Measurements from ENCODE around the gene SDF4.
"Not testable (repeated sequence)": the region's sequence is repeated elsewhere in the genome, so short reads cannot be mapped to it uniquely, and the experiment has no call there.

SDF4 gene

GRCh38 chr1:1259540-1259939 is 27.7 kb upstream of the SDF4 start:
- no peak for DNase-seq

- DNase-seq, result no peak
These were observed 27.3 kb upstream of the SDF4 start for GRCh38 chr1:1259119-1259488.

- DNase-seq, result no peak
These were observed 25.4 kb upstream of the SDF4 start for GRCh38 chr1:1256956-1257871.

- no peak for DNase-seq
These were observed 23.8 kb upstream of the SDF4 start for GRCh38 chr1:1255611-1256010.

DNA sequence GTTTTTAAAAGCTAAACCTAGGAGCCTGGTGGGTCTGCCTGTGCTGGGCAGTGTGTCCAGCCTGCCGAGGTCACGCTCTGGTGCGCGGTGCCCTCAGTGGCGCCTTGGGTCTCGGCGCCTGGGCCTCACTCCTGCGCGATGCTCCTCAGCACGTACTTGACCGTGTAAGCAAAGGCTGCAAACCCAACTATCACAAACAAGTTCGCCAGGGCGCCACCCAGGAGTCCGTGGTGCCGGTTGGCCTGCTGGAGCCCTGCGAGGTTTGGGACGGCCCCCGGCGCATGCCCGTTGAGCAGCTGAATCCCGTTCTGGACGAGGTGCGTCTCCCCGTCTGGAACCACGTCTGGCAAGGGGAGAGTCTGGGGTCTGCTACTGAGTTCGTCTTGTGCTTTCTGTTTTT is 23.3 kb upstream of the SDF4 start:
- no peak for DNase-seq

GRCh38 chr1:1254667-1254998 is 22.8 kb upstream of the SDF4 start:
- DNase-seq, result no peak

DNA sequence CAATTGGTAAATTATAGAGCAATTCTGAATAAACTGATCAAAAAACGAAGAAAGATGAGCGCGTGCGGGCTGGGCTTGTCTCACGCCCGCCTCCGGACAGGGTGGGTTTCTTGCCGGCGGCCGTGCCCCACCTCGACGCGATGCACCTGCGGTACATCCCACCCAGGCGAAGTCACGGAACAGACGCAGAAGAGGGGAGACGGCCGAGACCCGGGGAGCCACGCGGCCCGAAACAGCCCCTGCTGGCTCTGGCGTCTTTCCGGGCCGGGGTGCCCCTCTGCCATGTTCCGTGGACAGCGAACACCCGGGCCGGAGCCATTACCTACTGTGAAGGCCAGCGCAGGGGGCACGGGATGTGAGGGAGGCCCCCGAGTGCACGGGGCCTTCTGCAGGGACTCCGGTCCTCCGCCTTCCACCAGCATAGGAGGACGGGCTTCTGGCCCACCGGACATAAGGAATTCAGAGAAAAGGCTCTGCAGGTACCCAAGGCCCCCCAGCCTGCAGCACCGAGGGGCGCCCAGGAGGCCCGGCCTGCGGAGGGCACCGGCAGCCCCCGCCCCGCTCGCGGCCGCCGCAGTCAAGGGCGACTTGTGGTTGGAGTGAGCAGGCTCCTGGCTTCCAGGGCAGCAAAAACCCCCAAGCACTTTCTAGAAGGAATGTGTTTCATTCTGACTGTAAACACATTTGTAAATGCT is 22.3 kb upstream of the SDF4 start:
- no peak for DNase-seq

DNA sequence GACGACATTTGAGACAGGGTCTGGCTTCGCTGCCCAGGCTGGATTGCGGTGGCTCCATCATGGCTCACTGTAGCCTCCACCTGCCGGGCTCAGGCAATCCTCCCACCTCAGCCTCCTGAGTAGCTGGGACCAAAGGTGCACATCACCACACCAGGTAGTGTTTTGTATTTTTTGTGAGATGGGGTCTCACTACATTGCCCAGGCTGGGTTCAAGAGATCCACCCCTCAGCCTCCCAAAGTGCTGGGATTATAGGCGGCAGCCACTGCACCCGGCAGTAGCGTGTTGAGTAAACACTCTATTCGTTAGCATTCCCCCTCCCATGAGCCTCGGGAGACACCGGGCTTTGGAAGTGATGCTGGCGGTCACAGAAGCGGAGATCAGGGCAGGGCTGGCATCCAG is 21.5 kb upstream of the SDF4 start:
- no peak for DNase-seq

DNA sequence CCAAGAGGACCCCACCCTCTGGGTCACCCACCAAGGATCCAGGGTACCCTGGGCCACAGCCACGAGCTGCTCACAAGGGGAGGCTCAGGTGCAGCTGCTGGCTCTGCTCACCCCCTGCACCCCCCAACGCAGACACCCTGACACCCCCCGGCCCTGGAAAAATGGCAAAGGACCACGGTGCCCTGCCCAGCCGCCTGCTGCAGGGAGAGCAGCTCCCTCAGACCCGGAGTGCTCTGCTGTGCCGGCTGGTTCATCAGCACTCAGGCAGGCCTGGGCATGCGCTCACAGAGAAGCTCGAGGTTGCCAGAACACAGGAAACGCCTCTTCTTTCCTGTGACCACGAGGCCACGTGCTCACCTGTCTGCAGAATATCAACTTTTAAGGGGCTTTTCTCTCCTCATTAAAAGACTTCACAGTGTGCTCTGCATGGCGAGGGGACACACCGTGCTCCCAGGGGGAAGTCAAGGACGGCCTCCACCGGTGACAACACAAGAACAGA is 19.0 kb upstream of the SDF4 start:
- no peak for DNase-seq

DNA sequence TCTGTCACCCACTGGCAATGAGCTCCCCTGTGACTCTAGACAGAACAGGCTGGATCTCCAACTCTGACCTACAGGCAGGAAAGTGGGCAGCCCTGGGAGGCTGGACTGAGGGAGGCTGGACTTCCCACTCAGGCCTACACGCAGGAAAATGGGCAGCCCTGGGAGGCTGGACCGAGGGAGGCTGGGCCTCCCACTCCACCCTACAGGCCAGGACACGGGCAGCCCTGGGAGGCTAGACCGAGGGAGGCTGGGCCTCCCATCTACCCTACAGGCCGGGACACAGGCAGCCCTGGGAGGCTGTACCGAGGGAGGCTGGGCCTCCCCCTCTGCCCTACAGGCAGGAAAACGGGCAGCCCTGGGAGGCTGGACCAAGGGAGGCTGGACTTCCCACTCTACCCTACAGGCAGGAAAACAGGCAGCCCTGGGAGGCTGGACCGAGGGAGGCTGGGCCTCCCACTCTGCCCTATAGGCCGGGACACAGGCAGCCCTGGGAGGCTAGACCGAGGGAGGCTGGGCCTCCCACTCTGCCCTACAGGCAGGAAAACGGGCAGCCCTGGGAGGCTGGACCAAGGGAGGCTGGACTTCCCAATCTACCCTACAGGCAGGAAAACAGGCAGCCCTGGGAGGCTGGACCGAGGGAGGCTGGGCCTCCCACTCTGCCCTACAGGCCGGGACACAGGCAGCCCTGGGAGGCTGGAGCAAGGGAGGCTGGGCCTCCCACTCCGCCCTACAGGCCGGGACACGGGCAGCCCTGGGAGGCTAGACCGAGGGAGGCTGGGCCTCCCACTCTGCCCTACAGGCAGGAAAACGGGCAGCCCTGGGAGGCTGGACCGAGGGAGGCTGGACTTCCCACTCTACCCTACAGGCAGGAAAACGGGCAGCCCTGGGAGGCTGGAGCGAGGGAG is 16.5 kb upstream of the SDF4 start:
- not testable (repeated sequence) for DNase-seq

DNA sequence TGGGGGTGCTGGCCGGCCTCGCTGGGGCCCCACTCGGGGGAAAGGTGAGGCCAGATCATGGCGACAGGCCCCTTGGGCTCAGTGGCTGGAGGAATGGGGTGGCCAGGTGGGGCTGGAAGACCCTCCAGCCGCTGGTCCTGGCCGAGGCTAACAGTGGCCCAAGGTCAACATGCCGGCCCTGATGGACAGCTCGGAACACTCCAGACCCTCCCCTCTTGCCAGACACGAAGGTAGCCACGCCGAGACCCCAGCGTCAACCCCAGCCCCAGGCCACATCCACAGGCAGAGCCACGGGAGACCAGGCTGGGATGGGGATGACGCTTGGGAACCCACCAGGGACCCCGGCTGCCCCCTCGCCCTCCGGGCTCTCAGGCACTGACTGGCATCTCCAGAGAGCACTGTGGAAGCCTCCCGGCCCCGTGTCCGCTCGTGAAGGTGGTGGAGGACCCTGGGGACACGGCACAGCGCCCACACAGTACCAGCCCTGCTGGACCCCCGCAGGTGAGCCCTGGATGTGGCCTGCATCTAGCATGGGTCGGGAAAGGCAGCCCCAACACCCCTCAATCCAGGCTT is 15.6 kb upstream of the SDF4 start:
- no peak for DNase-seq

- no peak for DNase-seq
These were observed 15.0 kb upstream of the SDF4 start, which contains the start of gene C1QTNF12 for GRCh38 chr1:1246577-1247340. C1QTNF12 (minus strand) TSS chr1:1246722; CDS start chr1:1246690, 32 bp downstream.

DNA sequence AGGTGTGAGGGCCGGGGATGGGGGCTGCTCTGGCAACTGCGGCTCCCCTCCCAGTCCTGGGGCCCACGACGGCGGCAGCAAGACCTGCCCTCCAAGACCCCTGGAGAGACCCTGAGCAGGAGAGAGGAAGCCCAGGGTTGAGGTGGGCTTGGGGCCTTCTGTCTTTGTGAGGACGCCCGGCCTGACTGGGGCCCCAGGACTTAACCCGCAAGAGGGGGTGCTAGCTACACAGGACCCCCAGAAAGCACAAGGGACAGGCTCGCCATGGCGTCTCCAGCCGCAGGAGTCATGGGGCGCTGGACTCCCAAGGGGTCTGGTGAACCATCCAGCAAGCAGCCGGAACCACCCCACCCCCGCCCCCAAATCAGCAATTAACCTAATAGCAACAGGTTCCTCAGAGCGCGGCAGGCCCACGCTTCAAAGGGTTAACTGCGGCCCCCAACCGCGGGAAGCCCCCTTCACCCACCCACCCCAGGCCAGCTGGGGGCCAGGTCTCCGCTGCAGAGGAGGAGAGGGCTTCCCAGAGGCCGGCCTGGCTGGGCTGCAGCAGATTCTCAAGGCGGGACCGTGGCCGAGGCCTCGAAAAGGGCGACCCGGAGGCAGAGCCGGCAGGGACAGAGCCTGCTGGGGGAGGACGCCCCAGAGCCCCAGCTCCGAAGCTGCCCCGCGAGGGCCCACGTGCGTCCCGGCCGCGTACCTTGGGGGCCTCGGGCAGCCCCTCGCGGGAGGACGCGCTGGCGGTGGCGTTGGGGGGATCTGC is 14.2 kb upstream of the SDF4 start:
- no peak for DNase-seq

GRCh38 chr1:1245178-1245816 is 13.5 kb upstream of the SDF4 start:
- DNase-seq, result no peak

DNA sequence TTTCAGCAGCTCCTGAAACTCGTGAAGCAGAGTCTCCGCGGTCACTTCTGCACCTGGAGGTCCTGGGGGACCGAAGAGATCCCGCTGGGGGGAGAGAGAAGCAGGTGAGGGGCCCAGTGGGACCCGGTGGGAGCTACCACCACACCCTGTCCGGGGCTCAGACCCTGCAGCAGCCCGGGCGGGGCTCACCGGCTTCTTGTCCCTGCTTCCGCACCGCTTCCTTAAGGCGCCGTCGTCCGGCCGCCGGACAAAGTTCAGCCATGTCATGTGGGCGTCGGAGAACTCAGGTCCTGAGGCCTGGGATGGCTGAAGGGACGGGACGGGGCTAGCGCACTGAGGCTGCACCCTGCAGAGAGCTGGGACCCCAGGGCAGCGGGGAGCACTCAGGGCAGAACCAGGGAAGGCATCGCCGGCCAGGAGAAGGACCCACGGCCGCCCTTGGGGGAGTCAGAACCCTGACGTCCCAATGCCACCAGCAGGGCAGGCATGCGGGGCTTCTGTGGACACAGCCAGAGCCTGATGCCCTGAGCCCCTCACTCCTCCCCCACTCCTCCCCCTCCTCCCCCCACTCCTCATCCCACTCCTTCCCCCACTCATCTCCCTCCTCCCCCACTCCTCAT is 12.5 kb upstream of the SDF4 start:
- DNase-seq, result no peak

- no peak for DNase-seq
These were observed 12.0 kb upstream of the SDF4 start for GRCh38 chr1:1243807-1244191.

- no peak for DNase-seq
These were observed 11.5 kb upstream of the SDF4 start for GRCh38 chr1:1243266-1243660.

GRCh38 chr1:1242461-1243265 is 10.9 kb upstream of the SDF4 start:
- DNase-seq, result no peak

DNA sequence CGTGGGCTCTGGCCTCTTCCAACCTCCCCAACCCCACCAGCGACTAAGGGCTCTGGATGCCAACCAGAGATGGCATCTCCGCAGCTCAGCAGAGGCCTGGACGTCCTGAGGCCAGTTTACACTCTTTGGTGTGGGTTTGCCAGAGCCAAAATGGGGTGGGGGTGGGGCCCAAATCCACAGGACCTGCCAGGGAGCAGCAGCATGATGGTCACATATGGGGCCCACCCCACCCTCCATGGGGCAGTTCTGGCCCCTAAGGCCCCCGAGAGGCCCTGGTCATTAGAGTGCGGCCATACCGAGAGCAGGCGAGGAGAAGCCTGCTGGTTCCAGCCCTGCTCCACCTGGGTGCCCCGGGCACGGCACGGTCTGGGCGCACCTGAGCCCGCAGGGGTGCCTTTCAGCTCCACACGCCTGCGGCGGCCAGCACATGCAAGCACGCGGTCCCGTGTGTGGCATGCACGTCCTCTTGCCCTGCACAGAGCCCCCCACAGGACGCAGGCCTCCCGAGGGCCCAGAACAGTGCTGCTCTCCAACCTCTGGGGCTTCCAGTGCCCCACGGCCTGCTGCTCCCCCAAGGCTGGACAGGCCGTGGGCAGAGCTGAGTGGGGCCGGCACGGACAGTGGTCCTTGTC is 9.9 kb upstream of the SDF4 start:
- DNase-seq, result no peak

Data from midbrain (tissue), 1 donor.